ENCODE data around the gene CACNA1C. TPM values are rescaled to one million over a fixed set of nuclear protein-coding genes. Genes with fewer than 3 reads are reported as not detected.
A peak's percentile ranks its signal among the peaks of the same experiment; 100 is the strongest.

CACNA1C gene
- total and polyA plus RNA-seq, 5 donors, result 34.6 to 163 (median 123) TPM

- H3K27ac ChIP-seq (ENCODE audit: low read length), result no peak overlapping the region
- H3K4me3 ChIP-seq (ENCODE audit: low read length), result no peak overlapping the region
- WGBS, result 36% methylated on average over 10 of the region's 10 CpGs
- no peaks in the 10 kb centered on the region for H3K4me1 ChIP-seq (ENCODE audit: control insufficient read depth, insufficient read depth, low read length)
- H3K27me3 ChIP-seq (ENCODE audit: control insufficient read depth, insufficient read depth), result no peaks in the 10 kb centered on the region
- H3K9me3 ChIP-seq (ENCODE audit: control insufficient read depth, low read length), result no peaks in the 10 kb centered on the region
- ATAC-seq (no peak), DNase-seq (no peak)
- intact Hi-C loops (cut with DNase I), result no loop called here
Observed at GRCh38 chr12:2693244-2693860, 640.6 kb downstream of the CACNA1C start.

DNA sequence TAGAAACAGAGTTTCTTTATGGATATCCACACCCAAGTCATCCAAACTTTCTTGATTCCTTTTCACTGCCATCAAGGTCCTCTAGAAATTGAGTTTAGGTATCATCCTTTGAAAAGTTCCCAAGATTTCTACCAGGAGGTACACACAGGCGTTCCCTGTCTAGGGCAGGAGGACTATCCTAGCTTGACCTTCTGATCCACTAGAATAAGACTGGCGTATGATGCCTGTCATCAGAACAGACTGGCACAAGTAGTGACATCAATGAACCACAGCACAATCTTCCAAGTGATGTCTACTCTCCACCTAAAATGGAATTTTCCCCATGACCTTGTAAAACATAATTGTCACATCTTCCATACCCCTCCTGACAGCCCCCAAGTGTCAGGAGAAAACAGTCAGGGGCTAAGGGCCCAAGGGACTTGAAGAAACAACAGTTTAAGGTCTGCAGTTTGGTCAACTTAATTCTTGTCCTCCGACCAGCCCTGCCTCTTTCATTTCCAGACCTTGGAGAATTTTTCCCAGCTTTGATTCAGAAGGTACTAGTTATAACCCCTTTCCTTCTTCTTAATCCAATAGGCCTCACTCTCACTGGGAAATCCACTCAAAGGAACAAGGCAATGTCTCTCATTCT is 641.3 kb downstream of the CACNA1C start:
- Histone ChIP-seq H3K9me3 (ENCODE audit: control insufficient read depth, low read length) (no peaks in the 10 kb centered on the region), H3K27me3 (ENCODE audit: control insufficient read depth, insufficient read depth) (no peaks in the 10 kb centered on the region), H3K27ac (ENCODE audit: low read length) (no peak overlapping the region), H3K4me3 (ENCODE audit: low read length) (no peak overlapping the region), H3K4me1 (ENCODE audit: control insufficient read depth, insufficient read depth, low read length) (no peaks in the 10 kb centered on the region)
- ATAC-seq (no peak), DNase-seq (no peak)
- intact Hi-C loops (cut with DNase I), result no loop called here
- 83% methylated on average over 3 of the region's 3 CpGs for WGBS

GRCh38 chr12:2696136-2696535 is 643.3 kb downstream of the CACNA1C start:
- no peaks in the 10 kb centered on the region for H3K9me3 ChIP-seq (ENCODE audit: control insufficient read depth, low read length)
- no peak overlapping the region for H3K4me3 ChIP-seq (ENCODE audit: low read length)
- no peak overlapping the region for H3K27ac ChIP-seq (ENCODE audit: low read length)
- ATAC-seq (no peak), DNase-seq (no peak)
- intact Hi-C loops (cut with DNase I), result no loop called here
- WGBS, result 68% methylated on average over 2 of the region's 2 CpGs
- H3K27me3 ChIP-seq (ENCODE audit: control insufficient read depth, insufficient read depth), result no peaks in the 10 kb centered on the region
- no peaks in the 10 kb centered on the region for H3K4me1 ChIP-seq (ENCODE audit: control insufficient read depth, insufficient read depth, low read length)

DNA sequence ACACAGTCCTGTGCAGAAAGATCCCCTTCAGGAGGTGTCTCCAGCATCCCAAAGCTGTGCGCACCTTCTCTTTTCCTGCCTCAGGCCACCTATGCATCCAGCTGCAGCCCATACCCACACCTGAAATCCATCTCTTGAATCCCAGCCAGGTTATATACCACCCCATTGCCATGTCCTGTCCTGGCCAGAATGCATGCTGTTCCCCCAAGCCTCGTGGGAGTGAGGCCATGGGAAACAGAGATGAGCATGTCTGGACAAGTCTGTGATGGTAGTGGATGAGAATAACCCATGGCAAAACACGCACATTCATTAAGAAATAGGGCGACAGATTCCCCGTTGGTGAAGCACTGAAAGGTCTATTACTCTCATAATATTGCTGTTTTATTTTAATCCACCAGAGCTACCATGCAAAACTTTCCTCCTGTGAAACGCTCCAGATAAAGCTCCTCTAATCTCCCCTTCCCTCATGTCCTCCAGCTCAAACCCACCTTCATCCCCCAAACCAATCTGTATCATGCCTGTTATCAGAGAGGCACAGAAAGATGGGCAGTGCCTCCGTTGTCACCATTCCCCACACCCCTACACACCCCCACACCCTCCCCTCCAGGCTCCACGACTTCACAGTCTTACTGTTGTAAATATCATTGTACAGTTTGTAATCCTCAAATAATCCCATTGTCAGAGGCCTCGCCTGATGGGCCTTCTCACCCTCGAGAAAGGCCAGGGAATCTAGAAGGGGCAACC is 644.4 kb downstream of the CACNA1C start:
- no peak for DNase-seq
- Histone ChIP-seq H3K4me1 (ENCODE audit: control insufficient read depth, insufficient read depth, low read length) (no peaks in the 10 kb centered on the region), H3K4me3 (ENCODE audit: low read length) (no peak overlapping the region), H3K9me3 (ENCODE audit: control insufficient read depth, low read length) (no peaks in the 10 kb centered on the region), H3K27me3 (ENCODE audit: control insufficient read depth, insufficient read depth) (no peaks in the 10 kb centered on the region), H3K27ac (ENCODE audit: low read length) (no peak overlapping the region)
- peak in 1 of 2 donors; percentile 25 for ATAC-seq
- 73% methylated on average over 10 of the region's 10 CpGs for WGBS
- intact Hi-C loops (cut with DNase I), result no loop called here

DNA sequence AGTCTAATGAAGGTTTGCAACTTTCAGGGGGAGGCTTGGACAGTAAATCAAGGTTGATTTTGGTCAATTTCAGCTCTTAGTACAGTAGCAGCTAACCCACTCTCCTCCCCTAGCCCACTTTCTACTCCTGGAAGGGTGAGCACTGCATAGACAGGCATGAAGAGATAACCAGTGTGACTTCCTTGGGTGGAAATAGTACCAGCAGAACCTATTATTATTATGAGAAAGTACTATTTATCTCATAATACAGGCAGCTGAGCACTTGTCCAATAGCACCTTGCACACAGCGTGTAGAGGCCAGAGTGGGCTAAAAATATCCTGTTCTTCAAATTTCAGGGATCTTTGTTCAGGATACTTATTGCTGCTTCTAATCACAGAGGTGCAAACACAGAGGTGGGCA is 645.8 kb downstream of the CACNA1C start:
- H3K27me3 ChIP-seq (ENCODE audit: control insufficient read depth, insufficient read depth), result no peaks in the 10 kb centered on the region
- ATAC-seq, result no peak
- intact Hi-C loops (cut with DNase I), result no loop called here

GRCh38 chr12:2710701-2711100 is 657.9 kb downstream of the CACNA1C start:
- Histone ChIP-seq H3K27ac (ENCODE audit: low read length) (no peak overlapping the region), H3K9me3 (ENCODE audit: control insufficient read depth, low read length) (no peaks in the 10 kb centered on the region), H3K4me1 (ENCODE audit: control insufficient read depth, insufficient read depth, low read length) (no peaks in the 10 kb centered on the region), H3K27me3 (ENCODE audit: control insufficient read depth, insufficient read depth) (no peaks in the 10 kb centered on the region), H3K4me3 (ENCODE audit: low read length) (no peak overlapping the region)
- intact Hi-C loops (cut with DNase I), result no loop called here
- 18% methylated on average over 1 of the region's 1 CpG for WGBS
- no peak for DNase-seq
- ATAC-seq, result no peak

More for the DNA sequence above, 645.8 kb downstream of the CACNA1C start:
- no peaks in the 10 kb centered on the region for H3K4me1 ChIP-seq (ENCODE audit: control insufficient read depth, insufficient read depth, low read length)
- DNase-seq, result no peak
- H3K4me3 ChIP-seq (ENCODE audit: low read length), result no peak overlapping the region
- H3K27ac ChIP-seq (ENCODE audit: low read length), result no peak overlapping the region
- H3K9me3 ChIP-seq (ENCODE audit: control insufficient read depth, low read length), result no peaks in the 10 kb centered on the region
- 50% methylated on average over 1 of the region's 1 CpG for WGBS

- H3K9me3 ChIP-seq (ENCODE audit: control insufficient read depth, low read length), result no peaks in the 10 kb centered on the region
- no peak for ATAC-seq
- no peak for DNase-seq
- intact Hi-C loops (cut with DNase I), result no loop called here
- no peak overlapping the region for H3K27ac ChIP-seq (ENCODE audit: low read length)
- H3K27me3 ChIP-seq (ENCODE audit: control insufficient read depth, insufficient read depth), result no peaks in the 10 kb centered on the region
- no peak overlapping the region for H3K4me3 ChIP-seq (ENCODE audit: low read length)
- H3K4me1 ChIP-seq (ENCODE audit: control insufficient read depth, insufficient read depth, low read length), result no peaks in the 10 kb centered on the region
- WGBS, result 73% methylated on average over 2 of the region's 2 CpGs
Observed at GRCh38 chr12:2719392-2719791, 666.6 kb downstream of the CACNA1C start.

DNA sequence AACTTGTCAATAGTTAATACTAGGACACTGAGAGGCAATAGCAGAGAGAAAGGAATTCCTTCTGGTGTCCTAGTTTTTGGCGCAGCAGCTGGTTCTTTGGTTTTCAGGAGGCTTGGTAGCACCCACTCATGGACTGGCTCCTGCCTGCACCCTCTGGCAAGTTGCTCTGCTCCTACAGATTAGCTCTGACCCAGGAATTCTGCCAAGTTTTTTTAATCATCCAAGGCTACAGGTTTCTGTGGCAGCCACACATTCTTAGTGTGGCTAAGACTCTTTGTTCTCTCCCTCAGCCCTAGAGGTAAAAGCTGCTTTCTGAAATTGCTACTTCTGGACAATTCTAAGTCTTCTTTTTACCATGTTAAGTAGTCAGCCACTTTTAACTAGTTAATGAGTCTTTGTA is 670.0 kb downstream of the CACNA1C start:
- Histone ChIP-seq H3K9me3 (ENCODE audit: control insufficient read depth, low read length) (no peaks in the 10 kb centered on the region), H3K27ac (ENCODE audit: low read length) (no peak overlapping the region), H3K27me3 (ENCODE audit: control insufficient read depth, insufficient read depth) (no peaks in the 10 kb centered on the region), H3K4me1 (ENCODE audit: control insufficient read depth, insufficient read depth, low read length) (no peaks in the 10 kb centered on the region), H3K4me3 (ENCODE audit: low read length) (no peak overlapping the region)
- no peak for ATAC-seq
- WGBS, result 89% methylated on average over 1 of the region's 1 CpG
- intact Hi-C loops (cut with DNase I), result no loop called here
- no peak for DNase-seq

DNA sequence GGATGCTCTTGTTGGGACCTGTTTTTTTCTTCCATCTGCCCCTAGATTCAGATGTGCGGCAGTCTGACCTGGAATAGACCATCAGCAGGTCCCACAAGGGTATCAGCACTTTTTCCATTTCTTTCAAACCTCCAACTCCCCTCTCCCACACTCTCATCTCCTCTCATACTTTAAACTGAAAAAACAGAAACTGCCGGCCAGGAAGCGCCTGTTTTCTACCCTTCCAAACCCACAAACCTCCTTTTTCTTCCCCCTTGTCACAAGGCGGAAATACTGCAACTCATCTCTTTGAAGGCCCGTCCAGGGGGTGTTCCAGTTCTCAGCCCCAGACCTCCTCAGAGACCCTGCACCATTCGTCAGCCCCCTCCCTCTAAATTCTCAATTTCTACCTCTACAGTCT is 679.5 kb downstream of the CACNA1C start:
- 62% methylated on average over 6 of the region's 6 CpGs for WGBS

GRCh38 chr12:2733493-2734355 is 680.9 kb downstream of the CACNA1C start:
- WGBS, result 40% methylated on average over 13 of the region's 13 CpGs
- Histone ChIP-seq H3K4me1 (ENCODE audit: control insufficient read depth, insufficient read depth, low read length) (no peaks in the 10 kb centered on the region), H3K9me3 (ENCODE audit: control insufficient read depth, low read length) (no peaks in the 10 kb centered on the region), H3K4me3 (ENCODE audit: low read length) (no peak overlapping the region), H3K27me3 (ENCODE audit: control insufficient read depth, insufficient read depth) (peaks cover 3% of the 10 kb centered on the region), H3K27ac (ENCODE audit: low read length) (no peak overlapping the region)
- intact Hi-C loops (cut with DNase I), result no loop called here
- ATAC-seq, result no peak
- DNase-seq, result no peak

More for the DNA sequence above, 679.5 kb downstream of the CACNA1C start:
- no peak for DNase-seq
- intact Hi-C loops (cut with DNase I), result no loop called here
- Histone ChIP-seq H3K27me3 (ENCODE audit: control insufficient read depth, insufficient read depth) (peaks cover 3% of the 10 kb centered on the region), H3K9me3 (ENCODE audit: control insufficient read depth, low read length) (no peaks in the 10 kb centered on the region), H3K4me1 (ENCODE audit: control insufficient read depth, insufficient read depth, low read length) (no peaks in the 10 kb centered on the region), H3K27ac (ENCODE audit: low read length) (no peak overlapping the region), H3K4me3 (ENCODE audit: low read length) (no peak overlapping the region)
- ATAC-seq, result no peak

GRCh38 chr12:2735432-2735831 is 682.6 kb downstream of the CACNA1C start:
- intact Hi-C loops (cut with DNase I), result no loop called here
- no peak overlapping the region for H3K4me3 ChIP-seq (ENCODE audit: low read length)
- H3K4me1 ChIP-seq (ENCODE audit: control insufficient read depth, insufficient read depth, low read length), result no peaks in the 10 kb centered on the region
- no peak overlapping the region for H3K27ac ChIP-seq (ENCODE audit: low read length)
- no peak for DNase-seq
- no peaks in the 10 kb centered on the region for H3K9me3 ChIP-seq (ENCODE audit: control insufficient read depth, low read length)
- 80% methylated on average over 1 of the region's 1 CpG for WGBS
- peaks cover 3% of the 10 kb centered on the region for H3K27me3 ChIP-seq (ENCODE audit: control insufficient read depth, insufficient read depth)
- ATAC-seq, result no peak
